ENCODE results near the gene SPIRE2. TPM values are rescaled to one million over a fixed set of nuclear protein-coding genes. Genes with fewer than 3 reads are reported as not detected.

SPIRE2 gene
- total and polyA plus RNA-seq, 2 of the 13 experiments (the other 11 are each of a cell fraction or from before 2014, with no cell fraction given), result 13.3 to 37.5 TPM

DNA sequence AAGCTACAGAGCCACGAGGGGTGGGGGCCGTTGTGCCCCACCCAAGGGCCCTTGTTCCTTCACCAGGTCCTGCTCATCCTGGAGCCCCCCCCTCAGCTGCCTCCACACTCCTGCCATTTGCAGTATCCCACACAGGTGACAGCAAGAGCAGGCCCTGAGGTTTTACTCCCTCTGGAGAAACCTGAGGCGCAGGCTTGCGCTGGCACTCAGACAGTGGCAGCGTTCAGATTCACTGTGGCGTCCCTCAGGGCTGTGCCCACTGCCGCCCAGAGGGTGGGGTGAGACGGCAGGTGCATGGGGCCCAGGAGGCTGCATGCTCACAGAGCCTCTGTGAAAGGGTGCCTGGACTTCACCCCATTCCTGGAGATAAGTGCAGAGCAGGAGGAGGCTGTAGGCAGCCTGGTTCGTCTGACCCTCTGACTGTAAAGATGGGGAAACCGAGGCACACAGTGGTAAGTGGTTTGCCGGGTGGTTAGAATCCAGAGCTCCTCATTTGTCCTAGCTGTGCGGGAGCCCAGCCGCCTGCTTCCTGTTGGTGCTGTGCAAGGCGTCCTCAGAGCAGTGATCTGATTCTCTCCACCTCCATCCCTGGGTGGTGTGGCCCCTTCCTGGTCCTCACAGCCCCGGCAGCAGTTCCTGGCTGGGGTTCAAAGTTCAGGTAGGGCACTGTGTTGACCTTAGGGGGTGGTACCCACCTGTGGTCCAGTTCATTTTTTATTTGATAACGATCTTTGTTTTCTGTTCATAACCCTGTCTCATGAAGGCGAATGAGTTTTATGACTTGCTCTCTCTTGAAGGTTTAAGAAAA lies 1.6 kb downstream of the SPIRE2 start (continued):
- TF ChIP-seq PBX2 (CRISPR knock-in tag; IDR thresholded peaks at IDR 0.05) (no peak), ZNF180 (CRISPR knock-in tag; IDR thresholded peaks at IDR 0.05; ENCODE audit: borderline replicate concordance, low read depth) (no peak), TSC22D2 (CRISPR knock-in tag; IDR thresholded peaks at IDR 0.05; ENCODE audit: borderline replicate concordance) (peak; percentile 27; the same call in 1 of the 2 replicates), SAP130 (CRISPR knock-in tag; IDR thresholded peaks at IDR 0.05; ENCODE audit: low read depth) (peak; percentile 92), ZNF274 (CRISPR knock-in tag; IDR thresholded peaks at IDR 0.05) (peak; percentile 64; the same call in 1 of the 2 replicates), ZMYM4 (CRISPR knock-in tag; IDR thresholded peaks at IDR 0.05) (peak; percentile 60; the same call in 1 of the 2 replicates), ARID2 (CRISPR knock-in tag; IDR thresholded peaks at IDR 0.05; ENCODE audit: borderline replicate concordance) (peak; percentile 61; the same call in 1 of the 2 replicates), U2AF1 (optimal IDR thresholded peaks at IDR 0.05; ENCODE audit: low read depth, low read length) (no peak), ZNF775 (CRISPR knock-in tag; IDR thresholded peaks at IDR 0.05; ENCODE audit: borderline replicate concordance) (0 out of 2 replicates have a peak, but pooled peaks have one; percentile 7), ZNF205 (CRISPR knock-in tag; IDR thresholded peaks at IDR 0.05) (0 out of 2 replicates have a peak, but pooled peaks have one; percentile 32), MAZ (IDR thresholded peaks at IDR 0.05; ENCODE audit: borderline replicate concordance, low read depth, low read length) (no peak), MAZ (CRISPR knock-in tag; IDR thresholded peaks at IDR 0.05; ENCODE audit: low read depth) (peak; percentile 73), HNRNPL (IDR thresholded peaks at IDR 0.05; ENCODE audit: low read depth, low read length) (peak; percentile 96), KAT7 (CRISPR knock-in tag; IDR thresholded peaks at IDR 0.05; ENCODE audit: borderline replicate concordance) (peak; percentile 59; the same call in 1 of the 2 replicates), ELK4 (CRISPR knock-in tag; IDR thresholded peaks at IDR 0.05; ENCODE audit: borderline replicate concordance) (no peak), ZNF430 (CRISPR knock-in tag; IDR thresholded peaks at IDR 0.05) (peak; percentile 77; the same call in 1 of the 2 replicates), PAXIP1 (CRISPR knock-in tag; conservative IDR thresholded peaks at IDR 0.05) (peak; percentile 93)
- TF ChIP-seq, protein P1, sequence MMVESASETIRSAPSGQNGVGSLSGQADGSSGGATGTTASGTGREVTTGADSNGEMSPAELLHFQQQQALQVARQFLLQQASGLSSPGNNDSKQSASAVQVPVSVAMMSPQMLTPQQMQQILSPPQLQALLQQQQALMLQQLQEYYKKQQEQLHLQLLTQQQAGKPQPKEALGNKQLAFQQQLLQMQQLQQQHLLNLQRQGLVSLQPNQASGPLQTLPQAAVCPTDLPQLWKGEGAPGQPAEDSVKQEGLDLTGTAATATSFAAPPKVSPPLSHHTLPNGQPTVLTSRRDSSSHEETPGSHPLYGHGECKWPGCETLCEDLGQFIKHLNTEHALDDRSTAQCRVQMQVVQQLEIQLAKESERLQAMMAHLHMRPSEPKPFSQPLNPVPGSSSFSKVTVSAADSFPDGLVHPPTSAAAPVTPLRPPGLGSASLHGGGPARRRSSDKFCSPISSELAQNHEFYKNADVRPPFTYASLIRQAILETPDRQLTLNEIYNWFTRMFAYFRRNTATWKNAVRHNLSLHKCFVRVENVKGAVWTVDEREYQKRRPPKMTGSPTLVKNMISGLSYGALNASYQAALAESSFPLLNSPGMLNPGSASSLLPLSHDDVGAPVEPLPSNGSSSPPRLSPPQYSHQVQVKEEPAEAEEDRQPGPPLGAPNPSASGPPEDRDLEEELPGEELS (CRISPR knock-in tag; IDR thresholded peaks at IDR 0.05), result peak; percentile 50; the same call in 1 of the 2 replicates
- TF ChIP-seq, protein P2, sequence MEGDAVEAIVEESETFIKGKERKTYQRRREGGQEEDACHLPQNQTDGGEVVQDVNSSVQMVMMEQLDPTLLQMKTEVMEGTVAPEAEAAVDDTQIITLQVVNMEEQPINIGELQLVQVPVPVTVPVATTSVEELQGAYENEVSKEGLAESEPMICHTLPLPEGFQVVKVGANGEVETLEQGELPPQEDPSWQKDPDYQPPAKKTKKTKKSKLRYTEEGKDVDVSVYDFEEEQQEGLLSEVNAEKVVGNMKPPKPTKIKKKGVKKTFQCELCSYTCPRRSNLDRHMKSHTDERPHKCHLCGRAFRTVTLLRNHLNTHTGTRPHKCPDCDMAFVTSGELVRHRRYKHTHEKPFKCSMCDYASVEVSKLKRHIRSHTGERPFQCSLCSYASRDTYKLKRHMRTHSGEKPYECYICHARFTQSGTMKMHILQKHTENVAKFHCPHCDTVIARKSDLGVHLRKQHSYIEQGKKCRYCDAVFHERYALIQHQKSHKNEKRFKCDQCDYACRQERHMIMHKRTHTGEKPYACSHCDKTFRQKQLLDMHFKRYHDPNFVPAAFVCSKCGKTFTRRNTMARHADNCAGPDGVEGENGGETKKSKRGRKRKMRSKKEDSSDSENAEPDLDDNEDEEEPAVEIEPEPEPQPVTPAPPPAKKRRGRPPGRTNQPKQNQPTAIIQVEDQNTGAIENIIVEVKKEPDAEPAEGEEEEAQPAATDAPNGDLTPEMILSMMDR (CRISPR knock-in tag; IDR thresholded peaks at IDR 0.05), result peak; percentile 18; the same call in 1 of the 2 replicates

Measured in HepG2 (cell line).